ENCODE results near the gene GAPDHS. TPM values are rescaled to one million over a fixed set of nuclear protein-coding genes. Genes with fewer than 3 reads are reported as not detected.

Gene GAPDHS
- total RNA-seq, 1 experiment from 2014 or later: not detected

GRCh38 chr19:35525873-35526272 lies 7.4 kb upstream of the GAPDHS start (continued):
- no peak for TF ChIP-seq RAD21 (IDR thresholded peaks at IDR 0.05; ENCODE audit: low read depth)
- TF ChIP-seq, protein P1, sequence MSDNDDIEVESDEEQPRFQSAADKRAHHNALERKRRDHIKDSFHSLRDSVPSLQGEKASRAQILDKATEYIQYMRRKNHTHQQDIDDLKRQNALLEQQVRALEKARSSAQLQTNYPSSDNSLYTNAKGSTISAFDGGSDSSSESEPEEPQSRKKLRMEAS (IDR thresholded peaks at IDR 0.05): no peak

DNA sequence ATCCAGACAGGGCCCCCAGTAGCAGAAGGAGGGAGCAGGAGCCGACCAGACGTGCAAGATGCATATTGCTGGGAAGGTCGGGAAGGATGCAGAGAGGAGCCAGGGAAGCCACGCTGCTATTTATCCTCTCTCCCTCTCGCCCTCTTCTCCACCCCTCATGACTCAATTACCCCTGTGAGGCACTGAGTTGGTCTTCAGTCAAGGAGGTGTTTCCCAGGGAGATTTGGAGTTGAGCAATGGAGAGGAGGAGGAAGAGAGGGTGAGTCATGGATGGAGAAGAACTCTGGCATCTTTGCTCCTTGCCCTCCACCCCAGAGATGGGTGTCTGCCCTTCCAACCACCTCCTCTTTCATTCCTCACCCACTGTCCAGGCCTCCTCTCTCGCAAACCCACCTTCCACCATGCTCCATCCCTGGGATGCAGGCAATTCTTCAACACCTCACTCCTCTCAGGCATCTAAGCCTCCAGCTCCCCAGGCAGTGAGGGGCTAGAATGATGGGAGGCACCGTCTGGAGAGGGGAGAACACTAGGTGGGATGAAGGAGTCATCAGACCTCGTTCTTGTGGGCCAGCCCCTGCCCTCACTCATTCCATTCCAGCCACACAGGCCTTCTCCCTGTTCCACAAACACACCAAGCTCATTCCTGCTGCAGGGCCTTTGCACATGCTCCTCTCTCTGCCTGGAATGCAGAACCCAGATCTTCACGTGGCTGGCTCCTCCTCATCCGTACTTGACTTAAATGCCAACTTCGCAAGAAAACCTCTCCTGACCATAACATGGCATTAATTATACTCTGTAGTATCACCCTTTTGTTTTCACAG lies 4.8 kb upstream of the GAPDHS start, which contains the start of gene SBSN:
Gene SBSN (minus strand): TSS at position 94 of the 821 bp plus-strand sequence. CDS start 30 bp downstream, at position 64.
- Histone ChIP-seq H3K27ac (ENCODE audit: low read depth, low read length) (no peak within 1 kb of the TSS), H2AFZ (ENCODE audit: low read depth, low read length, poor library complexity, severe bottlenecking) (no peak within 1 kb of the TSS), H3K79me2 (ENCODE audit: insufficient read depth, low read length) (no peaks in the 10 kb centered on the region), H3K4me2 (ENCODE audit: low read length) (no peak within 1 kb of the TSS), H3K36me3 (ENCODE audit: control insufficient read depth in 1 of 2, insufficient read depth in 2 of 2, low read length in 2 of 2) (no peaks in the 10 kb centered on the region), H3K9me2 (ENCODE audit: insufficient read depth) (no peaks in the 10 kb centered on the region), H3K4me3 (replicated peaks in 1 of 2; ENCODE audit: low read depth in 1 of 2, low read length in 2 of 2) (no peak within 1 kb of the TSS), H3K9me3 (ENCODE audit: control insufficient read depth in 1 of 2, insufficient read depth in 1 of 2, low read depth in 1 of 2, low read length in 2 of 2) (no peaks in the 10 kb centered on the region), H3K4me1 (ENCODE audit: control insufficient read depth in 1 of 2, insufficient read depth in 2 of 2, low read length in 2 of 2) (peaks cover 0 to 8% of the 10 kb centered on the region in 2 experiments; a peak in 2 of 4 replicates), H4K20me1 (ENCODE audit: insufficient read depth) (no peaks in the 10 kb centered on the region), H3K27me3 (ENCODE audit: insufficient read depth, low read length) (no peaks in the 10 kb centered on the region), H3K9ac (ENCODE audit: low read length) (no peak within 1 kb of the TSS)
- ChIA-PET RAD21 (ENCODE audit: low non-redundant PET in 1 of 2, low total read pairs in 2 of 2, uncharacterized antibody in 2 of 2, unreplicated experiment in 2 of 2) (no interaction called here), POLR2A (no interaction called here), CTCF (no interaction called here)
- ATAC-seq: no peak
- intact Hi-C loops (cut with micrococcal nuclease): no loop called here
- DNase-seq (ENCODE audit: low read depth, low spot score): no peak
- BruUV-seq (replicated peaks): no TSS peak
- TF ChIP-seq POLR2AphosphoS5 (IDR thresholded peaks at IDR 0.05; ENCODE audit: low read depth, low read length) (no peak), ATF3 (IDR thresholded peaks at IDR 0.05) (no peak), CTCF (IDR thresholded peaks at IDR 0.05 in 2 of 3, conservative IDR thresholded peaks at IDR 0.05 in 1 of 3; ENCODE audit: borderline replicate concordance in 1 of 3, insufficient read depth in 1 of 3, low read depth in 2 of 3, low read length in 2 of 3) (no peak), ZNF274 (IDR thresholded peaks at IDR 0.05; ENCODE audit: low read depth, low read length) (no peak), YY1 (IDR thresholded peaks at IDR 0.05; ENCODE audit: extremely low read depth, insufficient replicate concordance, low read depth, low read length) (no peak), RAD21 (IDR thresholded peaks at IDR 0.05; ENCODE audit: low read depth) (no peak), EZH2phosphoT487 (IDR thresholded peaks at IDR 0.05; ENCODE audit: borderline replicate concordance) (no peak), CBX3 (IDR thresholded peaks at IDR 0.05; ENCODE audit: low read depth) (no peak), ELF1 (IDR thresholded peaks at IDR 0.05; ENCODE audit: borderline replicate concordance, low read depth) (no peak), ZFX (IDR thresholded peaks at IDR 0.05) (no peak)
- TF ChIP-seq, protein P1 (IDR thresholded peaks at IDR 0.05): no peak
